Ovary (tissue), 9 donors: ENCODE results near the gene FARP1. TPM values are rescaled to one million over a fixed set of nuclear protein-coding genes. Genes with fewer than 3 reads are reported as not detected.

Experiments
- DNase-seq, 5 donors: peaks; one replicate each; pipeline ENCODE4 v3.0.0-alpha.2; 2019 to 2020
- H3K27ac ChIP-seq, 2 donors: fragments of 200-600 bp; one replicate each; pipeline versions ENCODE4 v1.5.1 to v1.8.0; 2019 to 2022
- H3K27me3 ChIP-seq: fragments of 200-600 bp; one replicate; pipeline ENCODE4 v1.8.0; 2022
- H3K36me3 ChIP-seq: fragments of 200-600 bp; sonication (generic); one replicate; pipeline ENCODE4 v1.5.1; 2019
- H3K4me1 ChIP-seq: one replicate; pipeline ENCODE4 v1.8.1; 2013; ENCODE audit warnings: mild to moderate bottlenecking, moderate library complexity; ENCODE audit not compliant: insufficient read depth
- H3K4me3 ChIP-seq: fragments of 200-600 bp; sonication (generic); one replicate; pipeline ENCODE4 v1.5.1; 2017
- H3K9me3 ChIP-seq, 2 donors: fragments of 200-600 bp in 1 of 2; sonication (generic) in 1 of 2; one replicate each; pipeline versions ENCODE4 v1.5.1 to v1.8.1; 2013 to 2019; ENCODE audit warnings: mild to moderate bottlenecking in 1 of 2, moderate library complexity in 1 of 2
- CTCF ChIP-seq, 3 donors: fragments of 450-650 bp in 2 of 3; fragments of 200-600 bp in 1 of 3; IDR thresholded peaks; one replicate each; pipeline versions ENCODE4 v1.5.1 to v1.8.0; 2016 to 2022; ENCODE audit warnings: antibody characterized with exemption in 3 of 3, mild to moderate bottlenecking in 1 of 3
- EP300 ChIP-seq: sonication (generic); formaldehyde crosslinking; IDR thresholded peaks from one replicate; pipeline ENCODE4 v1.6.1; 2017; ENCODE audit warnings: antibody characterized with exemption
- POLR2A ChIP-seq: fragments of 450-650 bp; IDR thresholded peaks from one replicate; pipeline ENCODE4 v1.6.1; 2017; ENCODE audit warnings: antibody characterized with exemption, mild to moderate bottlenecking, moderate library complexity
- WGBS, 3 donors: extraction: QIAGEN DNeasy Blood & Tissue Kit in 1 of 3; methylation state at CpG; one replicate each; pipeline versions ENCODE4 v1.1.5 to v1.1.7; 2013 to 2017; 5-methylcytosine and 5-hydroxymethylcytosine counted together
- intact Hi-C, 4 donors: fragments of 100-400 bp; cut with DNase I; formaldehyde crosslinking; loops; one replicate each; pipeline versions ENCODE4 v1.11.0 to v1.15.1; 2022 to 2023
- polyA plus RNA-seq, 2 donors: library from polyadenylated mRNA; stranded (reverse); fragments of 200-250 nt in 1 of 2; fragments of 350-450 nt in 1 of 2; fragmentation: Illumina TruSeq in 1 of 2; extraction: RNeasy Lipid Tissue Mini Kit (QIAGEN cat#74804) in 1 of 2; gene quantifications; one replicate each; pipeline ENCODE4 v1.2.3, GENCODE V29; 2013 to 2014
- total RNA-seq, 7 donors: library from RNA; depleted of rRNA in 2 of 7; stranded (reverse); fragments of >200 nt in 2 of 7; fragmentation: NEBNext Ultra II Directional in 3 of 7; extraction: Animal tissue kit (Norgen Biotek cat#: 25700) in 3 of 7; gene quantifications; one replicate each; pipeline versions ENCODE4 v1.1.0 to v1.2.4, GENCODE V29; 2016 to 2023
- donor health status: DM: no; HTN: no; CAD: no; lungs with moderate emphysema.
- donor health status: DM: no; HTN: no; CAD: no.
- donor health status: Bipolar disorder and iron deficiency.
- donor health status: DM: yes; HTN: yes; CAD: no.
- donor health status: DM: no; HTN: no; CAD: no.
- donor health status: DM: yes; HTN: yes; CAD: no.

FARP1 gene
- total and polyA plus RNA-seq, 9 donors, result 10.2 to 90.1 (median 35.6) TPM

- Histone ChIP-seq H3K9me3 (no peaks in the 10 kb centered on the region), H3K36me3 (no peaks in the 10 kb centered on the region), H3K4me3 (no peak overlapping the region), H3K4me1 (peaks cover 4% of the 10 kb centered on the region), H3K27ac (no peak overlapping the region), H3K27me3 (no peaks in the 10 kb centered on the region)
- no peak for DNase-seq
- intact Hi-C loops, result no loop called here
- no peak for TF ChIP-seq POLR2A
- no peak for TF ChIP-seq EP300
- no peak for TF ChIP-seq CTCF (IDR thresholded peaks at IDR 0.05)
- 93 to 94% (median 94%) methylated on average over 5 of the region's 5 CpGs for WGBS, 3 donors
These were observed 189.8 kb downstream of the FARP1 start for GRCh38 chr13:98332691-98333090.

- Histone ChIP-seq H3K4me3 (no peak overlapping the region), H3K27me3 (no peaks in the 10 kb centered on the region), H3K4me1 (no peaks in the 10 kb centered on the region), H3K27ac (no peak overlapping the region), H3K36me3 (no peaks in the 10 kb centered on the region), H3K9me3 (no peaks in the 10 kb centered on the region)
- intact Hi-C loops, result no loop called here
- WGBS, 3 donors, result 87 to 92% (median 91%) methylated on average over 12 of the region's 12 CpGs
- DNase-seq, result no peak
- TF ChIP-seq EP300 (no peak), CTCF (IDR thresholded peaks at IDR 0.05) (no peak), POLR2A (no peak)
These were observed 190.6 kb downstream of the FARP1 start for GRCh38 chr13:98333486-98333885.

- TF ChIP-seq EP300 (no peak), POLR2A (no peak), CTCF (IDR thresholded peaks at IDR 0.05) (no peak)
- H3K4me1 ChIP-seq, result no peaks in the 10 kb centered on the region
- DNase-seq, result no peak
- no peak overlapping the region for H3K27ac ChIP-seq
- intact Hi-C loops, result no loop called here
- 98% methylated on average over 5 of the region's 5 CpGs for WGBS, 3 donors
- no peaks in the 10 kb centered on the region for H3K9me3 ChIP-seq
- no peaks in the 10 kb centered on the region for H3K36me3 ChIP-seq
- H3K27me3 ChIP-seq, result no peaks in the 10 kb centered on the region
- no peak overlapping the region for H3K4me3 ChIP-seq
These were observed 191.8 kb downstream of the FARP1 start for GRCh38 chr13:98334620-98335205.

GRCh38 chr13:98335721-98336120 is 192.8 kb downstream of the FARP1 start:
- DNase-seq, result no peak
- Histone ChIP-seq H3K4me3 (no peak overlapping the region), H3K9me3 (no peaks in the 10 kb centered on the region), H3K36me3 (no peaks in the 10 kb centered on the region), H3K27ac (no peak overlapping the region), H3K27me3 (no peaks in the 10 kb centered on the region), H3K4me1 (no peaks in the 10 kb centered on the region)
- 89 to 90% (median 90%) methylated on average over 4 of the region's 4 CpGs for WGBS, 3 donors
- TF ChIP-seq CTCF (IDR thresholded peaks at IDR 0.05), result no peak
- TF ChIP-seq EP300, result no peak
- no peak for TF ChIP-seq POLR2A
- intact Hi-C loops, result no loop called here
